ENCODE results near the gene CAMTA2.

DNA sequence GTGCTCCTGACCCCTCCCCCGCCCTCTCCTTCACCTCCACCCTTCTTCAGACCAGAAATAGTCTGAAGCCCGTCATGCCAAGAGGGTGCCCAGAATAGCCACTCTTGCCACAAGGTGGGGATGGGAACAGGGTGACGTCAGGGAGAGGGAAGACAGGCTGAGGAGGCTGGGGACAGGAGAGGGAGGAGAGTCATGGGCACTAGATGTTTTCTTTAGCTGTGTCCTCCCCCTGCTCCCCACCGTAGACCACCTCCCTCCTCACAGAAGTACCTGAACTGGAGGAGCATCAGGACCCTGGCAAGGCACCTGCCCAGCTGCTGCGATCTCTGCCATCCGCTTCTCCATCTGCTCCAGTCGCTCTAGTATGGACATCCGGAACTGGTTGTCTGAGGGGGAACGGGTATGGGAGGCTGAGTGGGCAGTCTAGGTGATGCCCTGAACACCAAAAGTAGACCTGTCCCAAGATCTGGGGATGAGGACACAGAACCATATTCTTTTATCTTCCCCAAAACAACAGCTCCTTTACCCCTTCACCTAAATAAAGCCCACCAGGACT is 13.3 kb downstream of the CAMTA2 start:
- TF ChIP-seq, protein P1, sequence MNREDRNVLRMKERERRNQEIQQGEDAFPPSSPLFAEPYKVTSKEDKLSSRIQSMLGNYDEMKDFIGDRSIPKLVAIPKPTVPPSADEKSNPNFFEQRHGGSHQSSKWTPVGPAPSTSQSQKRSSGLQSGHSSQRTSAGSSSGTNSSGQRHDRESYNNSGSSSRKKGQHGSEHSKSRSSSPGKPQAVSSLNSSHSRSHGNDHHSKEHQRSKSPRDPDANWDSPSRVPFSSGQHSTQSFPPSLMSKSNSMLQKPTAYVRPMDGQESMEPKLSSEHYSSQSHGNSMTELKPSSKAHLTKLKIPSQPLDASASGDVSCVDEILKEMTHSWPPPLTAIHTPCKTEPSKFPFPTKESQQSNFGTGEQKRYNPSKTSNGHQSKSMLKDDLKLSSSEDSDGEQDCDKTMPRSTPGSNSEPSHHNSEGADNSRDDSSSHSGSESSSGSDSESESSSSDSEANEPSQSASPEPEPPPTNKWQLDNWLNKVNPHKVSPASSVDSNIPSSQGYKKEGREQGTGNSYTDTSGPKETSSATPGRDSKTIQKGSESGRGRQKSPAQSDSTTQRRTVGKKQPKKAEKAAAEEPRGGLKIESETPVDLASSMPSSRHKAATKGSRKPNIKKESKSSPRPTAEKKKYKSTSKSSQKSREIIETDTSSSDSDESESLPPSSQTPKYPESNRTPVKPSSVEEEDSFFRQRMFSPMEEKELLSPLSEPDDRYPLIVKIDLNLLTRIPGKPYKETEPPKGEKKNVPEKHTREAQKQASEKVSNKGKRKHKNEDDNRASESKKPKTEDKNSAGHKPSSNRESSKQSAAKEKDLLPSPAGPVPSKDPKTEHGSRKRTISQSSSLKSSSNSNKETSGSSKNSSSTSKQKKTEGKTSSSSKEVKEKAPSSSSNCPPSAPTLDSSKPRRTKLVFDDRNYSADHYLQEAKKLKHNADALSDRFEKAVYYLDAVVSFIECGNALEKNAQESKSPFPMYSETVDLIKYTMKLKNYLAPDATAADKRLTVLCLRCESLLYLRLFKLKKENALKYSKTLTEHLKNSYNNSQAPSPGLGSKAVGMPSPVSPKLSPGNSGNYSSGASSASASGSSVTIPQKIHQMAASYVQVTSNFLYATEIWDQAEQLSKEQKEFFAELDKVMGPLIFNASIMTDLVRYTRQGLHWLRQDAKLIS (CRISPR knock-in tag; IDR thresholded peaks at IDR 0.05; ENCODE audit: borderline replicate concordance) = no peak
- no peak for TF ChIP-seq HMGA2 (CRISPR knock-in tag; IDR thresholded peaks at IDR 0.05)
- TF ChIP-seq ATF3 (CRISPR knock-in tag; conservative IDR thresholded peaks at IDR 0.05) = no peak
- TF ChIP-seq, protein P2, sequence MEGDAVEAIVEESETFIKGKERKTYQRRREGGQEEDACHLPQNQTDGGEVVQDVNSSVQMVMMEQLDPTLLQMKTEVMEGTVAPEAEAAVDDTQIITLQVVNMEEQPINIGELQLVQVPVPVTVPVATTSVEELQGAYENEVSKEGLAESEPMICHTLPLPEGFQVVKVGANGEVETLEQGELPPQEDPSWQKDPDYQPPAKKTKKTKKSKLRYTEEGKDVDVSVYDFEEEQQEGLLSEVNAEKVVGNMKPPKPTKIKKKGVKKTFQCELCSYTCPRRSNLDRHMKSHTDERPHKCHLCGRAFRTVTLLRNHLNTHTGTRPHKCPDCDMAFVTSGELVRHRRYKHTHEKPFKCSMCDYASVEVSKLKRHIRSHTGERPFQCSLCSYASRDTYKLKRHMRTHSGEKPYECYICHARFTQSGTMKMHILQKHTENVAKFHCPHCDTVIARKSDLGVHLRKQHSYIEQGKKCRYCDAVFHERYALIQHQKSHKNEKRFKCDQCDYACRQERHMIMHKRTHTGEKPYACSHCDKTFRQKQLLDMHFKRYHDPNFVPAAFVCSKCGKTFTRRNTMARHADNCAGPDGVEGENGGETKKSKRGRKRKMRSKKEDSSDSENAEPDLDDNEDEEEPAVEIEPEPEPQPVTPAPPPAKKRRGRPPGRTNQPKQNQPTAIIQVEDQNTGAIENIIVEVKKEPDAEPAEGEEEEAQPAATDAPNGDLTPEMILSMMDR (IDR thresholded peaks at IDR 0.05) = no peak
- no peak for TF ChIP-seq FOXP1 (CRISPR knock-in tag; IDR thresholded peaks at IDR 0.05; ENCODE audit: borderline replicate concordance)
- TF ChIP-seq GTF2I (CRISPR knock-in tag; conservative IDR thresholded peaks at IDR 0.05) = no peak
- no peak for TF ChIP-seq ELF4 (CRISPR knock-in tag; IDR thresholded peaks at IDR 0.05; ENCODE audit: low read depth)
